NCI-H446 (cell line): ENCODE results near the gene MYL5.
A peak's percentile ranks its signal among the peaks of the same experiment; 100 is the strongest.
"Not testable (repeated sequence)": the region's sequence is repeated elsewhere in the genome, so short reads cannot be mapped to it uniquely, and the experiment has no call there.

Experiments
- DNase-seq, 2 experiments: peaks; one replicate each; lab custom pipeline; 2025; lab: John Stamatoyannopoulos, UW

Gene MYL5

DNA sequence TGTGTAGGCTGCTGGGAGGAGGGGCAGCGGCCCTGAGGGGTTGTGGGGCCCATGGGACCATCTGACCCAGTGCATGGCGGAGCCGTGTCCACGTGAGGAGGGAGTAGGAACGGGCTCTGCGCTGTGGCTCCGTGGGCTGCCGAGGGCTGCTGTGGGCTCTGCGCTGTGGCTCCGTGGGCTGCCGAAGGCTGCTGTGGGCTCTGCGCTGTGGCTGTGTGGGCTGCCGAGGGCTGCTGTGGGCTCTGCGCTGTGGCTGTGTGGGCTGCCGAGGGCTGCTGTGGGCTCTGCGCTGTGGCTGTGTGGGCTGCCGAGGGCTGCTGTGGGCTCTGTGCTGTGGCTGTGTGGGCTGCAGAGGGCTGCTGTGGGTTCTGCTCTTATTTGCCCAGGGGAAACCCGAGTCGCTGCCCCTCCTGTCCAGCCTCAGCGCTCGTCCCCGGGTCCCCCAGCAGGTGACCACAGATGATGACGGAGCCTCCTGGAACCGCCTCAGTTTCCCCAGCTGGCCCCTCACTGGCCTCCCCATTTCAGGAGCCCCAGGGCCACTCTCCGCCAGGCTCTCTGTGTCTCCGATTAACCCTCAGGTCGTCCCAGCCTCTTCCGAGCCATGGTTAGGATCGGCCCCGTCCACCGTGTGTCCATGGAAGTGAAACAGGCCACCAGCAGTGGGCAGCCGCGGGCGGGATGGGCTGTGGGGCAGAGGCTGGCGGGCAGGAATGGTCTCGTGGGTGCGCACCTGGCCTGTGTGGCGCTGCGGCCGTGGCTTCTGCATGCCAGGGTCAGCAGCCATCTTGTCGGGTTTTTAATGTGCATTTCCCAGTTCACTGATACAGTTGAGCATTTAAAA is 51.3 kb downstream of the MYL5 start:
- no peak for DNase-seq

DNA sequence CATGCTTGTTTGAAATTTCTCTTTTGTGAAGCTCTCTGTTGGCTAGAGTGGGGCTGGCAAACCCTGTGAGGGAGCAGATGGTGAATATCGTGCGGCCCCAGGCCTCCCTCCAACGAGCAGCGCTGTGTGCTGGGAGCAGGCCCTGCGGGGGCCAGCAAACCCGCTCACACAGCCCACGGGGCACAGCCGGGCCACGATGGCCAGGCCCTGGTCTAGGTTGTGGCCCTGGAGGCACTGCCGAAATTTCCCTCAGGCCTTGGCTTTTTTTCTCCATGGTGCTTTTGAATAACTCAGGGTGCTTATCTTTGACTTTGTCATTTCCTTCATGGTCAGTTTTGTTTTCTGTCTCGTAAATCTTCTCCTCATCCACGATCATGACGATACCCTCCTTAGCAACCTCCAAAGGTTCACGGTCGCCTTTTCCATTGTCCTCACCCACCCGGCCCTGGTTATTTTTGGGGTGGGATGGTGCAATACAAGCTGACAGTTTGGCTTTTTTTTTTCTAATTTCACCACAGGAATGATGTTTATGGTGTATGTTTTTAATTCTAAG is 52.0 kb downstream of the MYL5 start:
- peak in 1 of 2 experiments; percentile 16 for DNase-seq

DNA sequence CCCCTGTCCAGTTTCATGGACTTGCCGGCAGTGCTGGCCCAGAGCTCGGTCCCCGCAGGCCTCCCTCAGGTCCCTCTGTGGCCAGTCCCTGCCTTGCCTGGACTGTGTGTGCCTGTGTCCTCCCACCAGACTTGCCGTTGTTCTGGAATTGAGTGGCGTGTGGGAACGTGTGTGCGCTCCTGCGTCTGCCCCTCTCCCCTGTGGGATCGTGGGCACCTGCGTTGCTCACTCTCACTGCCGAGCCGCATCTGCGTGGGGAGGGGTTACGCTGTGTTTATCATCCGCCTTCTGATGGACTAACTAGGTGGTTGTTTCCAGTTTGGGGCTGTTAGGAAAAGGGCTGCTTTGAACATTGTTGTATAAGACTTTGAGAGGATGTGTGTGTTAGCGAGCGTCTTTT is 52.5 kb downstream of the MYL5 start:
- no peak for DNase-seq

DNA sequence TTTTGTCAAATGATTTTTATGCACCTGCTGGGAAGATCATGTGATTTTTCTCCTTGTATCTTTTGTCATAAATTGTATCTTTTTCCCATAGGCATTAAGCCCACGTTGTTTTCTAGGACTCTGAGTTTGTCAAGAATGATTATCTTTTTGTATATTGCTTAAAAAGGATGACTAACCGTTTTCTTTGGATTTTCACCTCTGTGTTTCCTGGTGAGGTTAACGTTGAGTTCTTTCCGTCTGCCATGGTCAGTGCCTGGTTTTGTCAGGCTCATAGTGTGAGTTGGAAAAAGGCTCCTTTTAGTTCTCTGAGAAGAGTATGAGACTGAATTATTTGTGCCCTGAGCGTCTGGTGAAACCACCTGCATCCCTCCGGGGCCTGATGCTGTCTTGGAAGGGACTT is 53.2 kb downstream of the MYL5 start:
- no peak for DNase-seq

DNA sequence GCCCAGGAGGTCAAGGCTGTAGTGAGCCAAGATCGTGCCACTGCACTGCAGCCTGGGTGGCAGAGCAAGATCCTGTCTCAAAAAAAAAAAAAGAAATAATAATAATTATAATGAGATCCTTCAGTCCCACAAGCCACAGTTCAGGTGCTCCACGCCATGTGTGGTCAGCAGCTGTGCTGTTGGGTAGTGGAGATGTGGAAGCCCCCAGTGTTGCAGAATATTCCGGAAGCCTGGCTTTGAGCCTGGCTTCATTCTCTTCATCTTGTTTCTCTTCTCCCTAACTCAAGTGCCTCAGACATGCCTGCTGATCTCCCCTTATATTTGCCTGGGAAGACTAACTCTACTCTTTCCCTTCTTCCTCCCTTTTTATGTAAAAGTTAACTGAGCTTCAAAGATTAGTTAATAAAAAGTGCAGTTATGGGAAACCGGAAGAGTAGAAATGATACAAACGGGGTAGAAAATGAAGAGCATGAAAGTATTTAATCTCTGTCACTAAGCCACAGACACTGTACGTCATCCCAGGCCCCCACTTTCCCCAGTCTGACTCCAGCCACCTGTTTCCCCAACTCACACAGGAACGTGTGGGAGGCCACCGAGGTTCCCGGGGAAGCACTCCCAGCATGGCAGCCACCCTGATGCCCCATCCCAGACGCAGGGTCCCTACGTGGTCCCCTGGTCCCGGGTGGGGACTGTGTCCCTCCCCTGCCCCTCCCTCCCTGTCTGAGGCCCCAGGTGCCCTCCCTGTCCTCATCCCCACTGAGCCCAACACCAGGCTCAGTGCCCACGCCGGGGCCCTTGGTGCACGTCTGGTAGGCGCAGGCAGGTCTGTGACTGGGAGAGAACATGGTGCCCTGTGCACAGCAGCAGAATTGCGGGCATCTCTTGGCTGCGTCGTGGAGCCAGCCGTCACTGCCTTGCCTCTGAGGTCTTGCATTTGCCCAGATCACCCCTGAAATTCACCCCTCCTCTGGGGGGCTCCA is 55.3 kb downstream of the MYL5 start:
- DNase-seq, result no peak

DNA sequence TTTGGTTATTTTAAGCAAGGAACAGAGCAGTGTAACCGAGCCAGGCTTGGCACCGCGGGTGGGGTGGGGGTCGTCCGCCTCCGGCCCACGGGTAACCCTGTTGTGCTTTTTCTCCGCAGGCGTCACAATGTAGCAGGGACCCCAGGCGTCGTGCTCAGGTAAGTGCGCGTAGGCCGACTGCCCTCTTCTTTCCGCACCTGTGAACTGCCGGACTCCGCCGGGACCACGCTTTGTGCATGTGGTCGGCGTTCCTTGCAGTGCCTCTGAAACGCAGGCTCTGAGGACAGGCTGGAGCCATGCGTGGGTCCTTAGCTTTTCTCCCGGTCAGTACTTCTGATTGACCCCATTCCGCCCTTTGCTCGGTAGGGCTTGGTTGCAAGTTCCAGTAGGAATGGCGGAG is 56.2 kb downstream of the MYL5 start:
- no peak for DNase-seq

DNA sequence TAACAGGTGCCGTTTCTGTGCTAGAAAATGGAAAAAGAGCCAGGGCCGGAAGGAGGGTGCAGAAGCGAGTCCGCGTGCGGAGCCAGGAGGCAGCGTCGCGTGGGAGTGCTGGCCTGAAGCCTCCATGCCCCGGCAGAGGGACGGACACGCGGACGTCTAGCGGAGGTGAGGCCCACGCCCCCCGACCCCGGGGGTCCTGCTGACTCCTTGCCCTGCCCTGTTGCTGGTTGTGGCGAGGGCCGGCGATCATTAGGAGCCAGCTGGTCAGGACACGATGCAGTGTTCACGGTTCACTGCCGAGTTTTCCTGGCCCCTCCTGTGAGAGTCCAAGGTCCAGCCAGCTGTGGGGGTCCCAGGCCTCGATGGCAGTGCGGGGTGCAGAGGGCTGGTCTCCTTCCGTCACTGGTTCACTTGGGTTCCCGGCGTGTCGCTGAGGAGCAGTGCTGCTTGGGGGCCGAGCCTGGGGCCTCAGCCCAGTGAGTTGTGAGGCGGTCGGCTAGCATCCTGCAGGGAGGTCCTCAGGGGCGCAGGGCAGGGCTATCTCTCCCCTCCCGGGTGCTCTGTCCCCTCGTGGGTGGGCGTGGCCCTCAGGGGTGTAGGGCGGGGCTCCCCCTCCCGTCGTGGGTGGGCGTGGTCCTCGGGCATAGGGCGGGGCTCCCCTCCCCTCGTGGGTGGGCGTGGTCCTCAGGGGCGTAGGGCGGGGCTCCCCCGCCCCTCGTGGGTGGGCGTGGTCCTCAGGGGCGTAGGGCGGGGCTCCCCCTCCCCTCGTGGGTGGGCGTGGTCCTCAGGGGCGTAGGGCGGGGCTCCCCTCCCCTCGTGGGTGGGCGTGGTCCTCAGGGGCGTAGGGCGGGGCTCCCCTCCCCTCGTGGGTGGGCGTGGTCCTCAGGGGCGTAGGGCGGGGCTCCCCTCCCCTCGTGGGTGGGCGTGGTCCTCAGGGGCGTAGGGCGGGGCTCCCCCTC is 56.9 kb downstream of the MYL5 start:
- not testable (repeated sequence) for DNase-seq
